Stromal cell of bone marrow (primary cell): ENCODE results near the gene C4orf51.

Experiments used
- DNase-seq: peaks from one replicate; pipeline ENCODE4 v3.0.0-alpha.2; 2012; ENCODE audit warnings: low read depth

C4orf51 gene

GRCh38 chr4:145709843-145710242 lies 29.9 kb downstream of the C4orf51 start:
- peak; percentile 59 for DNase-seq

GRCh38 chr4:145716200-145716599 lies 36.3 kb downstream of the C4orf51 start:
- DNase-seq: no peak

DNA sequence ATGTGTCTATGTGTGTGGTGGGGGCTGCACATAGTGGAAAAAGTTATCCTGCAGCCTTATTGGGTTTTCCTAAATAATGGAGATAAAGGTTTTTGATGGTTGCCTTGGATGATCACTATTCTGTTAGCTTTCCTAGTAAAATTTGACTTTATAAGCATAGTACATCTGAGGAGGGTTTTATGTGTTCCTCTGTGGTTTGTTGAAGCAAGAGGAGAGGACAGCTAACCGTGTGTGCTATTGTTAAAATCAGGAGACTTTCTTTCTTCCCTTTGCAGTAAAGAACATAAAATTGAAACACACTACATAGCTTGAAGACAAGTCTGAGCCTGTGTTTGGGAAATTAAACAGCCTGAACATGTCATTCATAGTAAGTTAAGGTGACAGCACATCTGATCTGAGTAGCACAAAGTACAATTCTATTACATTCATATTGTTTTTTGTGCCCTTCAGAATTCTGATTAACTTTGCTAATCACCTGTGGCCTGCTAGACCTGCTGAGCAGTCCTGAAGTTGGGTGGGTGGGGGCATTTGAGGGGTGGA lies 36.8 kb downstream of the C4orf51 start:
- DNase-seq: no peak

- DNase-seq: no peak
Observed at GRCh38 chr4:145719752-145720624, 40.0 kb downstream of the C4orf51 start.

- DNase-seq: no peak
Observed at GRCh38 chr4:145720656-145721055, 40.7 kb downstream of the C4orf51 start.

DNA sequence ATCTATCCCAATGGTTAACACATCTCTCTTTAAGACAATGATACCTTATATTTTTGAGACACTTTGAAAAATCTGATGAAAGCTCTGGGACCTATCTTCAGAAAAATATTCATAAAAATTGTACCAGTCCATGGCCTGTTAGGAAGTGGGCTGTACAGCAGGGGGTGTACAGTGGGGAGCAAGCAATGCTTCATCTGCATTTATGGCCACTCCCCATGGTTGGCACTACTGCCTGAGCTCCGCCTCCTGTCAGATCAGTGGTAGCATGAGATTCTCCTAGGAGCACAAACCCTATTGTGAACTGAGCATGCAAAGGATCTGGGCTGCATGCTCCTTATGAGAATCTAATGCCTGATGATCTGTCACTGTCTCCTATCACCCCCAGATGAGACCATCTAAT lies 42.6 kb downstream of the C4orf51 start:
- DNase-seq: no peak

- no peak for DNase-seq
Observed at GRCh38 chr4:145723336-145723735, 43.4 kb downstream of the C4orf51 start.

DNA sequence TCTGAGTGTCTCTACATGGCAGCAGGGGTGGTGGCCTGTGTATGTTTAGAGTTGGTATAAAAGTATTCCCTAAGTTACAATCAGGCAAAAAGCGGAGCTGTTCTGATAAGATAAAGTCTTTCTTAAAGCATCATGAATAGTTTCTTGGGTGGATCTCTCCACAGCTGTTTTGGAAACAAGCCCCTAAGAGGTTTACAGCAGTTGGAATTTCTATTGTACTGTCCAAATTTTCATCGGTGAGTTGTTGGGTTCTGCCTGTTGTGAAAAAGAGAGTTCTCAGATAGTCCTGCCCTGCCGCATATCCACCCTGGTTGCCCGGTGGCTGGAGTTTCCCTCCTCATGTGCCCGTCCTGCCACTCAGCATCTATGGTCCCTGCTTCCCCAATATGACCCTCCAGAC lies 50.1 kb downstream of the C4orf51 start:
- DNase-seq: no peak

DNA sequence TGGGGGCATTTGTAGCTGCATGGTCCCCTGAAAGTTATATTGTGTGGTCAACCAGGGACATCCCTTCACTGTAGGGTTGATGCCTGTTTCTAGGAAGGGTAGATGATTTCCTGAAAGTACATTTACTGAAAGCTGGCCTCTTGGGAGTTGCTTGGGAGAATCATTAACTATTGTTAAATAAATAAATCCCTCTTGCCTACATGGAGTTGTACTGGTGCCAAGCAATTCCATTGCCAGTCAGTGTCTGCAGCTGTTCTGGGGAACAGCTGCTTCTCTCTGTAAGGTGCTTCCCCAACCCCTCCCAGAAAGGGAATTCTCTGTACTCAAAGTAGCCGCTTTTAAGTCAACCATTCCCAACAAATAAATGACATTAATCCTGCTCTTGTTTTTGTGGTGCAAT lies 51.1 kb downstream of the C4orf51 start:
- DNase-seq: no peak

- no peak for DNase-seq
Observed at GRCh38 chr4:145732001-145732815, 52.3 kb downstream of the C4orf51 start.

DNA sequence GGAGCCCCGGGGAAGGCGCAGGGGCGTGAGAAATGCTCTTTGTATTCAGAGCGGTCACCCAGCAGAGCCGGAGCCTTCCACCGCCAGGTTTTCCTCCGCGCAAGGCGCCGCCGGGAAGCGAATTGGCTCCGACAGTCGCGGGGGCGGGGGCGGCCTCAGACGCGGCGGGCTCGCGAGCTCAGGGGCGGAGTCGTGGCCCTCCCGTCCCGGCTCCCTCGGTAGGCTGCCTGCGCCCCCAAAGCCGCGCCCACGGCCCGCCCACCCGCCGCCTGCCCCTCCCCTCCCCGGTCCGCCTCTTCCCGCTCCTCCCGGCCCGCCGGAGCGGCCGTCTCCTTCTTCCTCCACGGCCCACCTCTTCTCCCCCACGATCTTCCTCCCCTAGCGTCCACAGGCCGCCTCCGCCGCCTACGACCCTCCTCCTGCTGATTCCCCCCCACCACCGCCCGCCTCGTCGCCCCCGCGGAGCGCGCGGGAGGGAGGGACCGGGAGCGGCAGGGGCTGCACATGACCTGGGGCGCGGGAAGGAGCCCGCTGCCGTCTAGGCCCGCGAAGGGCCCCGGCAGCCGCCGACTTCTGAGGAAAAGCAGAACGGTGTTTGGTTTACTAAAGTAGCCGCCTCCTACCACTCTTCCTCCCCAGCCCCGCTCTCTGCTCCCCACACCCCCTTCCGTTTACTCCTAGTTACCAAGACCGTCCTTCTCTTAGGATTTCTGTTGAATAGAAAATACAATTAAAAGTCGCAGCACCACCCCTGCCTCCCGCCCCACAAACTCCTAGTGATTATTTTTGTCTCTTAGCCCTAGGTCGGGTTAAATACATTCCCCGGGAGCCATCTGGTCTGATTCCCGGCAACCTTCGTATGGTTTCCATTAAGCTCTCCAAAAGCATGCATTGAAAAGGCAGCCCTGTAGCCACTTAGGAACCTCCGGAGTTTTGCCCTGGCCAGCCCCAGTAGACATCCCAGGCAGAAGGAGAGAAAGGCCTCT lies 53.2 kb downstream of the C4orf51 start:
- DNase-seq: peak; percentile 88

GRCh38 chr4:145734031-145734430 lies 54.1 kb downstream of the C4orf51 start:
- no peak for DNase-seq

- peak; percentile 89 for DNase-seq
Observed at GRCh38 chr4:145734576-145735346, 54.8 kb downstream of the C4orf51 start.

DNA sequence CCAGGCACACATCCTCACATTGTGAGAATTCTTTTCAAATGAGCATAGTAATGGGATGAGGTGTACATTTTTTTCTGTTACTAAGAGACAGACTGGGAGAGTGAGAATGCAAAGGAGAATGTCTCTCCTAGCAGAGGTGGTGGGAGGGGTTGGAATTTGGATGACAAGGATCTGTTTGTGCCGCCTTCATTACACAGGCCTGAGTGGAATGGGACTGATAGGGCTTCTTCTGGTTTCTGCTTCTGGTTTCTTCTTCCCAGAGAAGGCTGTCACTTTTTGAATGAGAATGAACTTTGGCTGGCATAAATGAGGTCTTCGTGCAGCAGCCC lies 55.4 kb downstream of the C4orf51 start:
- peak; percentile 66 for DNase-seq

DNA sequence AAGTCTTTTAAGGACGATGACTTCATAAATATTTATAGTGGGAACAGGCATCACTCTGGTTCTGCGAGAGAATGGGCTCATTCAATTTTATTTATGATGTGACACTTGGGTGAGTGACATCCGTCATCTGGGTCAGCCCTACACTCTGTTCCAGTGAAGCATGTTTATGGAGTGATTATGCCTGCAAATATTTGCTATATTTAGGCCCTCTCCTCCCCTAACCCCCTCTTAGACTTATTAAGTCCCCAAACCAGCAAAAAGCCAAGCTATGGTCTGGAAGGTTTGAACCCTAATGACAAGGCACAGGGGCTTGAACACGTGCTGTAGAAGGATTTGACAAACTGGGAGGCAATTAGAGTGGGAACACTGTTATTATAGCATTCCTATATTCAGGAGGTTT lies 55.9 kb downstream of the C4orf51 start:
- DNase-seq: no peak

DNA sequence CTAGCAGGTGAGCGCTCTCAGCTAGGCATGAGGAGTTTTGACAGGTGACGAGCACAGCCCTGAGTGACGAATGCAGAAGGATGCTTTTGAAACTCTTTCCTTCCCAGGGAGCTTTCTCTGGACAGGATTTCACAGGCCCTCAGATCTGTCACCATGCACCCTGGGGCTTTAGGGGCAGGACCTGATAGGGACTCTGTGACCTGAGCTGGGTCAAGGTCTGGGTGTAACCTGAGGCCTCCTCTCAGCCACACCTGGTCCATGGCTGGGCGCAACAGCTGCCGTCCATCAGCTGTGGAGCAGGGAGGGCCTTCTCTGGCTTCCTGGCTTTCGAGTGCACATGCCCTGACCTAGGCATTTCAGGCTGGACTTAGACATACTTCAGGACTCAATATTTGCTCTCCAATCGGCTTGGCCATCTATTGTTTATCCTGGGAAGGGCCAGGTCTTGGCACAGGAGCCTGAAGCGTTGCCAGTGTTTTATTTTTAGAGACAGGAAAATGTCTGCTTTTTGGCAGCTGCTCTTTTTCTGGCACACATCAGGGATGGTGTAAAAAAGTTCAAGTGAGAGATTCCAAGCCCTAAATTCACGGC lies 56.4 kb downstream of the C4orf51 start:
- peak; percentile 38 for DNase-seq

DNA sequence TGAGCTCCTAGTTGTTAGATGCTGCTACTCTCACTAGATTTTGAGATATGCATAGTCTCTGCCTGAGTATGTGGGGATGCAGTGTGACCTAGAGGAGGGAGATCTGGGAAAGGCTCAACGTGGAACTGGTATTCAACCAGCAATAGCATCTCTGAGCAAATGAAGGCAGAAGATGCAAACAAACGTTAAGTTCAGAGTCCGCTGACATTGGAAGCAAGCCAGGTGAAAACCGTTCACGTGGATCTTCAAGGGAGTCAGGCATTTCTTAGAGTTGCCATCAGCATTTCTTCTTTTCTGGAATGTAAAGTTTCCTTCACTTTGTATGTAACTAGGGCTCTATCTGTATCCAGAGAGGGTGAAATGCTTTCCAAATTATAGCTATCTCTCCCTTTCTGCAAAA lies 59.9 kb downstream of the C4orf51 start:
- DNase-seq: no peak

DNA sequence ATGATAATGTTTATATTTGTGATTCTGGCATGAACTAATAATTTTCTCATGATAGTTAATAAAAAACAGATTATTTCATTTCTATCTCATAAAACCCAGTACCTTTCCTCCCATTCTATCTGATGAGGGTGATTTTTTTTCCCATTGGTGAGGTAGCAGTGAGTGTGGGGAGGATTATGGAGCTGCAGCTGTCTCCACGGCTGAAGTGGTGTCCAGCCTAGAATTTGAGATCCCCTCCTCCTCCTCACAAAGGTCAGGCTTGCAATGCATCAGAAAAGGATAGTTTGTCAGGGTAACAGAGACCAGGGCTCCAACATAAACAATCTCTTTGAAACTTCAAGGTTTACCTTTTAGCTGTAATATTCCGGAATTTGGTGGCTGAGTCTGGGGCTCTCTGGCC lies 60.9 kb downstream of the C4orf51 start:
- DNase-seq: no peak

DNA sequence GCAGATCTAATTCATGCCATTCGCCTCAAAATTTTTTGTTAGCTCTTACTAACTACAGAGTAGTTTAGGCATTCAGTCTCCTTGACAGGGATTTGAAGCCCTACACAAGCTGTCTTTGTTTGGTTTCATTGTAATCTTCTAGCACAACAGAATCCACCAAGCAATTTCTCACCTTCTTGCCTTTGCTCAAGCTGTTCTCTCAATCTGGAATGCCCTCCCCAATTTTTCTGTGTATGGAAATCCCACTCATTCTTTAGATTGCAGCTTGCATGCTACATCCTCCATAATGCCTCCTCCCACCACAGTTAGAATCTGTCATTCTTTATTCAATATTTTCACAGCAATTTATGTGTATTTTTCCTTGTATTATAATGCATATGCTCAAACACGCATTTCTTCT lies 63.7 kb downstream of the C4orf51 start:
- DNase-seq: no peak

DNA sequence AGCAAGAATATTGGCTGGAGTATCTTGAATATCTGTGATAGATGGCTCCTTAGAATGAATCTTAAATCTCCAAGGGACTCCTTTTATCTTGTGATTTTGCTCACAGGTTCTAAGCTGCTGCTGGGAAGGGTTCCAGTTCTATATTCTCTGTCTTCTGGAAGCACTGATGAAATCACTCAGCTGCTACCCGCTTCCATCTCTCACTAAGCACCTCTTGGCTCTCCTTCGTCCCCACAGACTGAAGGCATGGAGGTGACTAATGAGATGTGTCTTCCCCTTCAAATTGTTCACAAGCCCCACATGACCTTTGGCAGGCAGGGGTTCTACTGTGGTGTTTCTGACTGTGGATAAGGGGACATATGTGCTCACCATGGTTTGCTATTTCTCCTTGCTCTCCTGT lies 75.9 kb downstream of the C4orf51 start:
- DNase-seq: no peak

GRCh38 chr4:145756244-145756643 lies 76.3 kb downstream of the C4orf51 start:
- DNase-seq: no peak
